Measurements from ENCODE around the gene CD7.

The CD7 gene

DNA sequence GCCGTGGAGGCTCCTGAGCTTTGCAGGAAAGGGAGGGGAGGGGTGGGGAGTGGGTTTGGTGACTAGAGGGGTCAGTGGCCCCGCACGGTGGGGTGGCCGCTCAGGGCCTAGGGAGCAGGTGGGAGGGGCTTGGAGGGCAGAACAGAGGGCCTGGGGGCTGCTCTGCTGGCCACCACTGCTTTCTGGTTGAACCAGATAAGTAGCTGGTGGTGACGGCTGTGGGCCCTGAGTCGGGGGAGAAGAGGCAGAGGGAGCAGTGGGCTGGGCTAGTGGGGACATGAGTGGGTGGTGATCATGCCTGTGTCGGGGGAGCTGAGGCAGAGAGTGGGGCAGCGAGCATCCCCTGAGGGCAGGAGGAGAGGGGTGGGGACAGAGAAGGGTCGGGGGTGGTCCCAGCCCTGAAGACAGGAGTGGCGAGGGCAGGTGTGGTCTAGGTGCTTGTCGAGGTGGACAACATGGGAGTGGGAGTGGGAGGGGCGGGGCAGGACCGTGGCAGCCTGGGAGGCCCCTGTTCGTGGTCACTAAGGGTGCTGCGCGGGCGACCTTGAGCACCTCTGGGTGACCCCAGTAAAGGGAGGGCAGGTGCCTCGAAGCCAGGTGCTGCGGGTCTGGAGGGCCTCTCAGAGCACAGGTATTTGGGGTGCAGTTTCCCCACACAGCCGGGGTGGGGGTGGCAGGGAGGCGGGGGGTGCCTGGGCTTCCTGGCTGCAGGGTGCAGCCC, 6.3 kb upstream of the CD7 start:
- no peak overlapping the region for H3K4me3 ChIP-seq (ENCODE audit: low read depth, low read length)
- no peak for DNase-seq (ENCODE audit: low read depth)
- TF ChIP-seq CTCF (IDR thresholded peaks at IDR 0.05; ENCODE audit: low read depth, low read length, missing control alignments) = no peak
- in situ Hi-C loops (cut with HindIII; ENCODE audit: low sequenced_read_pairs) = no loop called here

- in situ Hi-C loops (cut with HindIII; ENCODE audit: low sequenced_read_pairs) = no loop called here
- no peak overlapping the region for H3K4me3 ChIP-seq (ENCODE audit: low read depth, low read length)
- DNase-seq (ENCODE audit: low read depth) = no peak
- TF ChIP-seq CTCF (IDR thresholded peaks at IDR 0.05; ENCODE audit: low read depth, low read length, missing control alignments) = no peak
Observed at GRCh38 chr17:82322526-82323453, 5.4 kb upstream of the CD7 start.

GRCh38 chr17:82321947-82322466, 4.6 kb upstream of the CD7 start:
- H3K4me3 ChIP-seq (ENCODE audit: low read depth, low read length) = no peak overlapping the region
- TF ChIP-seq CTCF (IDR thresholded peaks at IDR 0.05; ENCODE audit: low read depth, low read length, missing control alignments) = no peak
- in situ Hi-C loops (cut with HindIII; ENCODE audit: low sequenced_read_pairs) = no loop called here
- DNase-seq (ENCODE audit: low read depth) = no peak

DNA sequence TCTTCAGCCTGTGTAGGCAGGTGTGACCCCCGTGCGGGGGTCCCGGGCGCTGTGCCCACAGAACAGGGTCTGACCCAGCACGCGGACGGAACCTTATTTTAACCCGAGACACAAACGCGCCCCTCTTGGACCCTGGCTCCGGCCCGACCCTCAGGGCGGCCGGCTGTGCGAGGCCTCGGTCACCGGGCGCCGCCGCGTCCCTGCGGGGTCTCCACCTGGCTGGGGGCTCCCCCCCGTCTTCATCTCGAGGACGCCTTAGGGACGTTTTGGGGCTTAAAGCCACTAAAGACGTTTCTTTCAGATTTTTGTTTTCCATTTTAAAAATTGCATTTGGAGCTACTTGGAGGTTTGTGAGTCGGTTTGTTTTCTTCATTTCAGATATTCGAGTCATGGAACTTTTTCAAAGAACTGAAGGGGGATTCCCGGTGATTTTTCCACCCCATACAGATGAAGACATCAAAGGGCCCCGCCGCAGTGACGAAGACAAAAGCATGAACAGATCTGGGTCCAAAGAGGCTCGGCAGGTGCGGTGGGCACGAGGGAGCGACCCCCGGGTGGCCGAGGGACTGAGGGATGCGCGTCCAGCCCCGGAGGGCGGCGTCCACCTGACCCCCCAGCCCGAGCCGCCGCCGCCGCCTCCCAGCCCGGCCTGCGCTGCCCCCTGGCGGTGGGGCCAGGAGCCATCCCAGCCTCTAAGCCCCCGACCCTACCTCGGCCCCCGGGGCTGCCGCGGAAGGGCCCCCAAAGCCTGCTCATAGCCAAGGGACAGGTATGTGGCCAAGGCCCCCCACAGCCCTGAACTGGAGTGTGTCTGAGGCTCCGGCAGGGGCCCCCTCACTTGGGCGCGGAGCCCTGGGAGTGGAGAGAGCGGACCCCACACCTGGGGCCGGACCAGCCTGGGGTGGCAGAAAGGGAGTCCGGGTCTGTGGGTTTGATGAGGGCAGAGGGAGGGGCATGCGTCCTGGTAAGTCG, 3.8 kb upstream of the CD7 start:
- in situ Hi-C loops (cut with HindIII; ENCODE audit: low sequenced_read_pairs) = no loop called here
- peak; percentile 69 for TF ChIP-seq CTCF (IDR thresholded peaks at IDR 0.05; ENCODE audit: low read depth, low read length, missing control alignments)
- H3K4me3 ChIP-seq (ENCODE audit: low read depth, low read length) = no peak overlapping the region
- DNase-seq (ENCODE audit: low read depth) = no peak

DNA sequence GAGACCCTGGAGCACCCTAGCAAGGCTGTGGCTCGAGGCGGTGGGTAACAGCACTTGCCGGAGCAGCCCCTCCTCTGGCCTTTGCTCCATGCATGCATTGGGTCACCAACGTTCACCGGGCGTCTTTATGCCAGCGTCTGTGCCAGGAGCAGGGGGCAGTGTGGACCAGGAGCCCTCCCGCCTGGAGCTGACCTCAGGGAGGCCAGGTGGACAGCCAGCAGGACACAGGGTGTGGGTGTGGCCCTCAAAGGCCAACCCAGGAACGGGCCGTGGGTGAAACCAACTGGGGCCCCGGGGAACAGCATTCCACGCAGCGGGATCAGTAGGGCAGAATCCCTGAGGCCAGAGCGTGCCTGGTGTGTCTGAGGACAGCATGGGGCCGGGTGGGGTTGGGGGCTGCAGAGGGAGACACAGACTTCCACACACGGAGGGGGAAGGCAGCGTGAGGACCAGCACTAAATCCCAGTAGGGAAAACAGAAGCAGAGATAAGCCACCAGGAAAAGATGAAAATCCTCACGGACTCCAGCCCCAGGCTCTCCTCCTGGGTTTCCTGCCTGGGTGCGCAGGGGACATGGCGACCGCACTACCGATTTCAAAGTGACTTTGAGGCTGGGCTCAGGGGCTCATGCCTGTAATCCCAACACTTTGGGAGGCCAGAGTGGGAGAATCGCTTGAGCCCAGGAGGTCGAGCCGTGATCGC, 2.9 kb upstream of the CD7 start:
- H3K4me3 ChIP-seq (ENCODE audit: low read depth, low read length) = no peak overlapping the region
- in situ Hi-C loops (cut with HindIII; ENCODE audit: low sequenced_read_pairs) = no loop called here
- no peak for DNase-seq (ENCODE audit: low read depth)
- no peak for TF ChIP-seq CTCF (IDR thresholded peaks at IDR 0.05; ENCODE audit: low read depth, low read length, missing control alignments)
